GM12873 (cell line): Measurements from ENCODE around the gene CHSY3.

ENCODE experiments used
- CTCF ChIP-seq: IDR thresholded peaks from 2 replicates; pipeline ENCODE4 v1.5.1; 2012; ENCODE audit warnings: low read depth, mild to moderate bottlenecking, moderate library complexity, low read length, control low read depth; ENCODE audit not compliant: insufficient read depth; ENCODE audit errors: missing control alignments

CHSY3 gene

GRCh38 chr5:130231786-130232185 is 327.5 kb downstream of the CHSY3 start:
- TF ChIP-seq CTCF: no peak

GRCh38 chr5:130234816-130235215 is 330.6 kb downstream of the CHSY3 start:
- no peak for TF ChIP-seq CTCF
